HG03565 (cell line): ENCODE measurements around the gene CLSTN1.
"Not testable (repeated sequence)": the region's sequence is repeated elsewhere in the genome, so short reads cannot be mapped to it uniquely, and the experiment has no call there.

Experiments used
- ATAC-seq: cut with Tn5 transposase; IDR thresholded peaks from one replicate; pipeline ENCODE4 v1.9.1; 2021; ENCODE audit warnings: mild to moderate bottlenecking, moderate library complexity; ENCODE audit not compliant: unreplicated experiment

CLSTN1 gene

DNA sequence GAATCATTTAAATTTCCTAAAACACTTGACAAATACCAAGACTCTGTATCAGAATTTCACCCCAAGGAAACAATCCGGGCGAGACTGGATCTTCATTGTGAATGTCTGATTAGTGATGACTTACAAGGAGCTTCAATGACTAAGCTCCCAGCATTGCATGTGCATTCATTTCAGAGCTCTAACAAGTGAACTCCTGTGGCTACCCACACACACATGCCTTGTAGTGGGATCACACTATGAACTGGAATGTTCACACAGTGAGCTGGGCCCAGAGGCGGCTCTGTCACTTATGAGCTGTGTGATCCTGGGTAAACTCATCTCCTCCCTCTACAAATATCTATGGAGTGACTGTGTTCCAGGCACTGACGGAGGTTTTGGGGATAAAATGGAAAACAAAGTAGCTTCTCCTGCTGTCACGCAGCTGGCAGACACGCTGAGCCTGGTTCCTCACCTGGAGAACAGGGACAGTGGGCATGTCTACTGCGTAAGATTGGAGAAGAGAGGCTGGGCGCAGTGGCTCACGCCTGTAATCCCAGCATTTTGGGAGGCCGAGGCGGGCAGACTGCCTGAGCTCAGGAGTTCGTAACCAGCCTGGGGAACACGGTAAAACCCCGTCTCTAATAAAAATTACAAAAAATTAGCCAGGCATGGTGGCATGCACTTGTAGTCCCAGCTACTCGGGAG, 56.9 kb downstream of the CLSTN1 start:
- no peak for ATAC-seq

GRCh38 chr1:9764550-9764949, 59.2 kb downstream of the CLSTN1 start:
- no peak for ATAC-seq

- no peak for ATAC-seq
Measured at GRCh38 chr1:9763914-9764313, 59.9 kb downstream of the CLSTN1 start.

DNA sequence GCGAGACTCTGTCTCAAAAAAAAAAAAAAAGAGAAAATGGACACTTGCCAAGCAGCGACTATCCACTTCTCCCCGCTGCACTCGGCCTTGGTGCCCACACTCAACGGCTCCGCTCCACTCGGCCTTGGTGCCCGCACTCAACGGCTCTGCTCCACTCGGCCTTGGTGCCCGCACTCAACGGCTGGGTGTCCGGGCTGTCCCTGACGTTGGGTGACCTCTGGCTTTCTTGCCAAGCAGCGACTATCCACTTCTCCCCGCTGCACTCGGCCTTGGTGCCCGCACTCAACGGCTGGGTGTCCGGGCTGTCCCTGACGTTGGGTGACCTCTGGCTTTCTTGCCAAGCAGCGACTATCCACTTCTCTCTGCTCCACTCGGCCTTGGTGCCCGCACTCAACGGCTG, 61.3 kb downstream of the CLSTN1 start:
- ATAC-seq: not testable (repeated sequence)

GRCh38 chr1:9761855-9762254, 61.9 kb downstream of the CLSTN1 start:
- no peak for ATAC-seq

- ATAC-seq: no peak
Measured at GRCh38 chr1:9760824-9761223, 62.9 kb downstream of the CLSTN1 start.

GRCh38 chr1:9759939-9760338, 63.8 kb downstream of the CLSTN1 start:
- ATAC-seq: no peak

GRCh38 chr1:9758559-9759121, 65.1 kb downstream of the CLSTN1 start:
- no peak for ATAC-seq

- no peak for ATAC-seq
Measured at GRCh38 chr1:9755441-9755995, 68.2 kb downstream of the CLSTN1 start.

DNA sequence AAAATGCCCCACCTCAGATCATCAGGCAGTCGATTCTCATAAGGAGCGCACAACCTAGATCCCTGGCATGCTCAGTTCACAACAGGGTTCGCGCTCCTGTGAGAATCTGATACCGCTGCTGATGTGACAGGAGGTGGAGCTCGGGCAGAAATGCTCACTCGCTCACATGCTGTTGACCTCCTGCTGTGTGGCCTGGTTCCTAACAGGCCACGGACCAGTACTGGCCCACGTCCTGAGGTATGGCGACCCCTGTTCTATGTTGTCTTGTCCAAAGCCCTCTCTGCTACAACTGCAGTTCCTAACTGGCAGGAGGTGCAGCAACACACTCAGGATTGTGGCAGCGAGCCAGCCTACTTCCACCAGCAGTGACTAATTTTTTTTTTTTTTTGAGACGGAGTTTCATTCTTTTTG, 70.6 kb downstream of the CLSTN1 start:
- ATAC-seq: no peak

- ATAC-seq: no peak
Measured at GRCh38 chr1:9751971-9752370, 71.8 kb downstream of the CLSTN1 start.

GRCh38 chr1:9749361-9749760, 74.4 kb downstream of the CLSTN1 start:
- no peak for ATAC-seq

GRCh38 chr1:9748391-9748790, 75.4 kb downstream of the CLSTN1 start:
- not testable (repeated sequence) for ATAC-seq

DNA sequence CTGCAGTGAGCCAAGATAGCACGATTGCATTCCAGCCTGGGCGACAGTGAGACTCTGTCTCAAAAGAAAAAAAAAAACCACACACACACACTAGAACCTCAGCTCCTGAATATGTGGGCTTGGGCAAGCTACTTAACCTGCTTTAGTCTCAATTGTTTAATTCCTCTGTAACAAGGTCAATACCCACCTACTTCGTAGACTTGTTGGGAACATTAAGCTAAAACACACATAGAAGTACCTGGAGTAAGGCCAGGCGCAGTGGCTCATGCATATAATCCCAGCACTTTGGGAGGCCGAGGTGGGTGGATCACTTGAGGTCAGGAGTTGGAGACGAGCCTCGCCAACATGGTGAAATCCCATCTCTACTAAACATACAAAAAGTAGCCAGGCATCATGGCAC, 77.1 kb downstream of the CLSTN1 start:
- ATAC-seq: no peak

DNA sequence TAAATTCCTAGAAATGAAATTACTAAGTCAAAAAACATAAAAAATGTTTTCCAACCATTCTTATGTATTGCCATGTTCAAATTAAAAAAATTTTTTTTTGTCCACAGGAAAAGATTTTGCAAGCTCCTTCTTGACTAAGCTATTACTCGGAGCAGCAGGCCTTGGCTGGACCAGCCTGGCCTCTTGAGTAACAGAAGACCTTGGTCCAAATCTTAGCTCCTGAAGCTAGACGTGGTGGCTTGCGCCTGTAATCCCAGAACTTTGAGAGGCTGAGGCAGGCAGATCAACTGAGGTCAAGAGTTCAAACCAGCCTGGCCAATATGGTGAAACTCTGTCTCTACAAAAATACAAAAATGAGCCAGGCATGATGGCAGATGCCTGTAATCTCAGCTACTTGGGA, 77.6 kb downstream of the CLSTN1 start:
- ATAC-seq: no peak

GRCh38 chr1:9744106-9744799, 79.5 kb downstream of the CLSTN1 start:
- ATAC-seq: no peak

DNA sequence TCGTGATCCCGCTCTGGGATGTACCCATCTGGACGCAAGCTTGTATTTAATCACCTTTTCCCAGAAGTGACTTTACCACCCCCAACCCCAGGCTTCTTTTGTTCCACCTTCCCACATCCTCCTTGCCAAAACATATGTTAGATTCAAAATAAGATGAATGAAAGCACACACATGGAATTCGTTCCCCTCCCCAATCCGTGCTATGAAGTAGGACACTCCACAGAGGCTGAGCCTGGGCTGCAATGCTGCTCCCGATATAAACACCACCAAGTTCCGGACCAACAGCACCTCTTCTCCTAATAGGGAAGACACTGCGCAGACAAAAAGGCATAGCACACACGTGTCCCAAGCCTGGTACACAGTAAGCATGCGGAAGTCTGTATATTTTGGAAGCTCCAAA, 86.1 kb downstream of the CLSTN1 start:
- ATAC-seq: no peak

DNA sequence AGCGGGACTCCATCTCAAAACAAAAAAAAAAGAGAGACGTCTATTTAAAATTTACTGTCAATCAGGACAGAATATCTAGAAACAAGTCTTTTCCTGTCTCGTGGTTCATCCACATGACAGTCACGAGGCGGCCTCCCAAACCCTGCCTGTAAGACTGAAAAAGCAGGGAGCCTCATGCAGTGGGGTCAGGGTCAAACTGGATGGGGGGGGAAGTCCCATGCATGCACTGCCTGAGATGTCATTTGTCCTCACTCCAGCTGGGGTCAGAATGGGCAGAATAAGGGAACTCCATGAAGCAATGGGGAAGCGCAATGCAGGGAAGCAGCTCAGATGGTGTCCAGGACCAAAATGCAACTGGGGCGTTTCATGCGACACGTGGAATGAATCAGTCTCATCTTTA, 86.7 kb downstream of the CLSTN1 start:
- ATAC-seq: no peak

DNA sequence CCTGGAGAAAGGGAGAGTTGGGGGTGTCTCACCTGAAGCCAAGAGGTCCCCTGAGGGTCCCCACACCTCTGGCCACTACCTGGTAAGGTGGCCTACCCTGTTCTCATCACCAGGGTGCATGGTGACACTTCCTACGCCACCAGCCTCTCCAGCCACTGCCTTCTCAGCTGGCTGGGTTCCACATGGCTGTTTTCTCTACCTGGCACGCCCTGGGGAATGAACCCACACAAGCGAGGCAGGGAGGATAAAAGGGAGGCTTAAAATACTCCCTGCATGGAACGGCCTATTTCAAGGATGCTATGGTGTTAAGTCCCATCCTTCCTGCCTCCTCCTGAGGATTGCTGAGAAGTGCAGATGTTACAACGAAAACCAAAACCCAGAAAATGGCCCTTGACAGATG, 87.5 kb downstream of the CLSTN1 start:
- no peak for ATAC-seq

GRCh38 chr1:9735800-9736199, 88.0 kb downstream of the CLSTN1 start:
- ATAC-seq: no peak

DNA sequence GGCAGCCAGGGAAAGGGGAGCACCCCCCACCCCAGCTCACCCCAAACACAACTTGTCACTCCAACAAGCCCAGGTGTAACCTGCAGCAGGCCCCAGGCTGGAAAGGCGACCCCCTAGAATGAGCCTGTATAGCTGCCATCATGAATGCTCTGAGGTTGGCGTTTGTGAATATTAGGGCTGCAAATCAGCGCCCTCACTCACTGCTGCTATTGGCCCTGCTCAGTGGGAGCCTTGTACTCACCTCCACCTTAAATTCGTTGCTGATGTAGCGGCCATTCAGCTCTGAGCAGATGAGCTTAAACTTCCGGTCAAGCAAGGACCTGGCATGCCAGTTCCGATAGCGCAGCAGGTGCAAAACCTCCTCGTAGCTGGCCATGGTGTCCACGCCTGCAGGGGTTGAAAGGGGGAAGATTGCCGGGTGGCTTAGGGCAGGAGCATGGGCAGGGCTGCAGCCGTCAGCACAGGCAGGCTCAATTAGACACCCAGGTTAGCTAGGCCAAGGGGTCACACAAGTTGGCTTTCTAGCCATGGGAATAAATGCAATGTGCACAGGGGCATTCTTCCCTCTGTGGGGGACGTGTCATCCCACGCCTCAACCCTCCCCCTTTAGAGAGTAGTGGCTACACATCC, 90.5 kb downstream of the CLSTN1 start:
- no peak for ATAC-seq
